SIG-M5 treated with dmso at 0.1 percent for 504 hours (cell line): ENCODE results near the gene KCTD5.
"Not testable (repeated sequence)": the region's sequence is repeated elsewhere in the genome, so short reads cannot be mapped to it uniquely, and the experiment has no call there.

Source experiments
- DNase-seq: peaks from one replicate; lab custom pipeline; 2025; ENCODE audit not compliant: unreplicated experiment; lab: John Stamatoyannopoulos, UW

KCTD5 gene, protein sequence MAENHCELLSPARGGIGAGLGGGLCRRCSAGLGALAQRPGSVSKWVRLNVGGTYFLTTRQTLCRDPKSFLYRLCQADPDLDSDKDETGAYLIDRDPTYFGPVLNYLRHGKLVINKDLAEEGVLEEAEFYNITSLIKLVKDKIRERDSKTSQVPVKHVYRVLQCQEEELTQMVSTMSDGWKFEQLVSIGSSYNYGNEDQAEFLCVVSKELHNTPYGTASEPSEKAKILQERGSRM

DNA sequence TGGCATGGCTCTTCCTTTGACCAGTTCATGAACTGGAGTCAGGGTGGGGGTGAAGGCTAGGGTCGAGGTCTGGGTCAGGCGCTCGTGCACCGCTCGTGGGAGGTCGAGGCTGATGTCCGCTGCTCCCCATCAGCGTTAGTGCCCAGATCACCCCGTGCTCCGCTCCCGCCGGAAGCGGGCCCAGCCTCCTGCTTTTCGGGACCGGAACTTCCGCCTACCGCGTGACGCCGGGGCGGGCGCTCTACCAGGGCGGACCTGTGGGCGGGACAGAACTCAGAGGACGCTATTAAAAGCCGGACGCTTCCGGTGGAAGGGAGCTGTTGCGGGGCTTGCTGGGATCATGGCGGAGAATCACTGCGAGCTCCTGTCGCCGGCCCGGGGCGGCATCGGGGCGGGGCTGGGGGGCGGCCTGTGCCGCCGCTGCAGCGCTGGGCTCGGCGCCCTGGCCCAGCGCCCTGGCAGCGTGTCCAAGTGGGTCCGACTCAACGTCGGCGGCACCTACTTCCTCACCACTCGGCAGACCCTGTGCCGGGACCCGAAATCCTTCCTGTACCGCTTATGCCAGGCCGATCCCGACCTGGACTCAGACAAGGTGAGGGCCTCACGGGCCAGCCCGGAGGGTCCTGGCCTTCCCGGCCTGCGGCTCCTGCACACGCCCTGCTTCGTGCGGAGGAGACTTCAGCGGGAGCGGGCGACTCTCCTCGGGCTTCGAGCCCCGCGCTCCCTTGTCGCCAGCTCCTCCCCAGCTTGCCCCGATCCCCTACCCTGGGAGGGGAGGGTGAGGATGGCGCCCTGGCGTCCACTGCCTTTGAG lies at the start of gene KCTD5:
TSS of gene KCTD5 (plus strand) at position 315 of the 813 bp plus-strand sequence. CDS start at position 341, 26 bp downstream.
- peak; percentile 93 for DNase-seq

DNA sequence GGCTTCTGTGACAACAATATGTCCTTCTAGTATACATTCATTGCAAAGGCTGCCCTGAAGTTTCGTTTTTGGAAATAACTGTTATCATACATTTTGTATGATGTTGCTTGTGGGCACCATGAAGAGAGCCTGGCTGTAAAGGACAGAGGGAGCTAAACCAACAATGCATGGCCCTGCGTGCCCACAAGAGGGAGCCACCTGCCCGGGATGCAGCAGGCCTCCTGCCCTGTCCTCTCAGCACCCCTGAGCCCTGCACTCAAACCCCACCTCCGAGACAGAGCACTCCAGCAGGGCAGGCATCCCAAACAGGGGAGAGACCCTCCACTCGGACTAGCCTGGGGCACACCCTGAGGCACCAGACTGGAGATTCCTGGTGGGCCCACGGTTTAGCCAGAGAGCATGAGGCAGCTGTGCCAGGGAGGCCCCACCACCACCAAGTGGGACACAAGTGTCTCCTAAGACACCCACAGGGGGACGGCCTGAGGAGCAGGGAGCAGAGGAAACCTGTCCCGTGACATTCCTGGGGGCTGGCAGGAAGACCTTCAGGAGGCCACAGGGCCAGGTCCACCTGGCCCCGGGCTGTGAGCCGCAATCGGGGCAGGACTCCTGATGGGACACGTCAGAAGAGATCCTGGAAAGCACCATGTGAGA lies 43.1 kb upstream of the KCTD5 start:
- DNase-seq: not testable (repeated sequence)

DNA sequence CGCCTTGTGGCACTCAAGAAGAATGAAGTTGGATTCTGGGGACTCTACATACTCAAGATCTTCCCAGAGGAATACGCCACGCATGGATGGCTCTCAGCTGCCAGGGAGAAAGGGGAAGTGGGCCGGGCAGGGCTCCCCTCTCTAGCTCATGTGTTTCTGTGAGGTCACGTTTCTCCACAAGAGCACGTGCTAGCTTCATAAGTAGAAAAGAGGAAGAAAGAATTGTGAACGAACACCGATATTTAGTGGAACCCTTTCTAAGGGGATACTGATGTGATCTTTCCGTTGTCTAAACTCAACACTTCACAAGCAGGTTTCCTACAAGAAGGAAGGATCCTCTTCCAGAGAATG lies 42.6 kb upstream of the KCTD5 start:
- not testable (repeated sequence) for DNase-seq

DNA sequence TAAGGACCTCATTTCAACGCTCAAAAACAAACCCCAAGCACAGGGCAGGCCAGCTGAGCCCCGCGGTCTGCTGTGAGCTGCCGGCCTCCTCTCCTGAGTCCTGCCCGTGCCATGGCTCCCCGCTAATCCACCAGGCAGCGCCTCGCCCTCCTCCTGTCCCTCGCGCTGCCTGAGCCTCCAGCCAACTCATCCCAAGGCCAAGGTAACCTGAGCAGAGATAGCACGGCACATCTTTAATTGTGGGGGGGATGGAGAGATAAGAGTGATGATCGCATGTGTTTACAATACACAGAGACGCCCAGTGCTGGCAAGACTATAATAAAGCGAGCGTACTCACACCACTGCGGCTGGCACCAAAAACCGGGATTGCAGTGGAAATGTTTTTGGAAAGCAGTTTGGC lies 39.8 kb upstream of the KCTD5 start:
- DNase-seq: not testable (repeated sequence)

DNA sequence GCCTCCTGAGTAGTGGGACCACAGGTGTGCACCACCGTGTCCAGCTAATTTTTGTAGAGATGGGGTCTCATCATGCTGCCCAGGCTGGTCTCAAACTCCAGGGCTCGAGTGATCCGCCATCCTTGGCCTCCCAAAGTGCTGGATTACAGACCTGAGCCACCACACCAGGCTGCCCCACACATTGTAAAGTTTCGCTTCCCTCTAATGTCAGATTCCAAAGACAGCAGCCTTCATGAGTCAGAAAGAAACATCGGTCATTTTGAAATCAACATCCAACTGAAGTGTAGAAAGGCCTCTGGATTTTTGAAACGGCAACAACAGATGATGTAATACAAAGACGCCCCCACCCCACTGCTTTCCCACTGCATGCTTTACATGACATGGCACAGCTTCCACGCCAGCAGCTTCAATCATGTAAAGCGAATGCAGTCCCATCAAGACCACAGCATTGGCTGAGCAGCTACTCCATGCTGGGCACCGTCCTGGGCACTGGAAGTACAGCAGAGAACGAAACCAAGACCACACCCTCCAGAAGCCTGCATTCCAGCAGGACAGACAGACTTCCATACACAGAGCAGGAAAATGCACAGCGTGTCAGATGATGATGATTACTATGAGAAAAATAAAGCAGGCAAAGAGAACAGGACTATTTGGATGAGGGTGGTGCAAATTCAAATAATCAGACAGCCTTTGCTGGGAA lies 37.4 kb upstream of the KCTD5 start:
- DNase-seq: not testable (repeated sequence)

DNA sequence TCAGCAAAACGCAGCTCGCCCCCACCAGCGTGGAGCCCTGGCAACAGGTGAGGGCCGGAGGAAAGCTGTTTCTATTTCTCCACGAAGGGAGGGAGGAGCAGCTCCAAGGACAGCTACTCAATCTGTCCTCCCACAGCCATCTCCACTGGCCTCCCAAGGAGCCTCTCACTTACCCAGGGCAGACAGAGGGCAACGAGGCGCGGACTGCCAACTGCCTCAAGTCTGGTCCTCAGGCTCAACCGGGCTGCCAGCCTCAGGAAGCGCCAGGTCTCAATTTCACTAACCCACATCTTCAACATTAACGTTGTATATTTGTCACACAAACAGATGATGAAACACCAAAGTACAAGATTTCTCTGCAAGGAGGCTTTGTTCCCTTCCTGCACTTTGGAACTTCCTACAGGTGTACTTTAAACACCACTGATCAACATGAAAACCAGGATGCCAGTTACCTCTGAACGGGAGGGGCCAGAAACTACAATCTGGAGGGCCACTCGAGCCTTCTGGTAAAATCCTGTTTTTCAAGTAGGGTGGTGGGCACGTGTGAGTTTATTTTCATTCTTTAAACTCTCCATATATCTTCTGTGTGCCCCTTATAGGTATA lies 31.0 kb upstream of the KCTD5 start:
- DNase-seq: not testable (repeated sequence)

DNA sequence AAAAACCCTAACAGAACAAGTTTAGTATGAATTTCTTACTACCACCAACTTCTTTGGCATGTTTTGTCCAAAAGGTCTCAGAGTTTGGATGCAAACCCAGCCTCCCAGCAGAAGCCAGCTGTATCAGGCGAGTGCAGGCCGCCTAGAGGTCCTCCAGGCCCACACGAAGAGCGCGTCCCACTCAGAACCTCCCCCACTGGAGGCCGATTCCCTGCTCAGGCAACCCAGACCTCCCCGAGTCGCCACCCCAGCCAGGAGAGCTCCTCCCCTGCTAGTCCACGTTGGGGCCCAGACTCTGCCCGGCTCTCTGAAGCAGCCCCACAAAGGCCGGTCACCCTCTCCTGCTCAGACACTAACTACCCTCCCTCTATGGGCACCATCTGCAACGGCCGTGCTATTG lies 28.4 kb upstream of the KCTD5 start:
- DNase-seq: not testable (repeated sequence)

DNA sequence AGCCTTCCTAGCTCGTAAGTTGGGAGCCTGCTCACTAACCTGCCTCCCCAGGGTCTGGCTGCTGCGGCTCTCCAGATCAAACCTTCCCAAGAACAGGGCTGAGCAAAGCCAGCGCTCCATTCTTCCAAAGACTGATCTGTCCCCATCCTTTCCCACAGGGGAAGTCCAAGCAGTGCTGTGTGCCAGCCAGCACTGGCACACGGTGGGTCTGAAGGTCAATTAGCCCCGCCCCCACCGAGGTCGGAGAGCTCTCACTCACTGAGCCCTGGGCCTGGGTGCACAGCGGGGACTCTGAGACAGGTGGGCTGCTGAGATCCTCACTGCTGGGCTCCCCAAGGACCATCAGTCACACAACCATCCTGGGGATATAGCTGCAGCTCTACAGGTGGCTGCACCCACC lies 27.4 kb upstream of the KCTD5 start:
- not testable (repeated sequence) for DNase-seq

DNA sequence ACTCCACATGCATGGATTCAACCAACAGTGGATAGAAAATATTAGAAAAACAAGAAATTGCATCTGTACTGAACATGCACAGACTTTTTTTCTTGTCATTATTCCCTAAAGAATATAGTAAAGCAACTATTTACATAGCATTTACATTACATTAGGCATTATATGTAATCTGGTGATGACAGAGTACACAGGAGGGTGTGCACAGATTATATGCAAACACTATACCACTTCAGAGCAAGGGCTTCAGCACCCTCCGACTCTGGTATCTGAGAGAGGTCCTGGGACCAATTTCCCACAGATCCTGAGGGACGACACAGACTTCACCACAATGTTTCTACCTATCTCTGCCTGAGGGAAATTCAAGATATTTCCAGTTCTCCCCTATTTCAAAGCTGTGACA lies 25.3 kb upstream of the KCTD5 start:
- no peak for DNase-seq

DNA sequence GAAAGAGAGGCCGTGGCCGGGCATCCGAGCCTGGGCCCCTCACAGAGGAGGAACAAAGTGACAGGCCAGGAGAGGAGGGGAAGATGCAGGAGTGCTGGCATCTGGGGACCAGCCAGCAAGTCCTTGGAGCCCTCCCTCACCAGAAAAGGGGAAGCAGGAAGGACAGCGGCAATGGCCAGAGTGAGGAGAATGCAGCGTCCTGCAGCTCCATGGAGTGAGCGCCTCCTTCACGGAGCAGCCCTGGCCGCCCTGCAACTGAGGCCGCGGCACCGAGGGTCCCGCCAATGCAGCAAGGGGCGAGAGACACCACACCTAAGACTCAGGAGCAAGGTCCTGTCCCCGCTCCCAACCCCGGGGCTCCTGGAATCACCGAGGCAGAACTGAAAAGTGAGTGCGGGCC lies 24.5 kb upstream of the KCTD5 start:
- not testable (repeated sequence) for DNase-seq

DNA sequence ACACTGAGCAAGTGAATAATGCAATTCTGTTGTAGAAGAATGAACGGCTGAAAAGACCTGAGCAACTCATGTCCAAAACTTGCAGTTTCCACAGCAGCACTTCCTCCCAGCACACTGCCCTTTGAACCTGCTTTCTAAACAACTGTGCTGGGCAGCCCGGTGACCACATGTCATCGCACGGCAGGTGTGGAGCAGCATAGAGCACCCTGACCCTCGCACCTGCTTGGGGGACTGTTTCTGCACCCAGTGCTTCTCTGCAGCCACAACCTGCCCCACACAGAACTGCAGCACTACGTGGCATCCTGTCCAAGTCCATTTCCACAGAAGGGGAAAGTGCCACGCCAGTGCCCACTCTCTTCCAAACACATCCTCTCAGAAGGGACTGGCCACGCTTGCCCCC lies 22.8 kb upstream of the KCTD5 start:
- DNase-seq: not testable (repeated sequence)

DNA sequence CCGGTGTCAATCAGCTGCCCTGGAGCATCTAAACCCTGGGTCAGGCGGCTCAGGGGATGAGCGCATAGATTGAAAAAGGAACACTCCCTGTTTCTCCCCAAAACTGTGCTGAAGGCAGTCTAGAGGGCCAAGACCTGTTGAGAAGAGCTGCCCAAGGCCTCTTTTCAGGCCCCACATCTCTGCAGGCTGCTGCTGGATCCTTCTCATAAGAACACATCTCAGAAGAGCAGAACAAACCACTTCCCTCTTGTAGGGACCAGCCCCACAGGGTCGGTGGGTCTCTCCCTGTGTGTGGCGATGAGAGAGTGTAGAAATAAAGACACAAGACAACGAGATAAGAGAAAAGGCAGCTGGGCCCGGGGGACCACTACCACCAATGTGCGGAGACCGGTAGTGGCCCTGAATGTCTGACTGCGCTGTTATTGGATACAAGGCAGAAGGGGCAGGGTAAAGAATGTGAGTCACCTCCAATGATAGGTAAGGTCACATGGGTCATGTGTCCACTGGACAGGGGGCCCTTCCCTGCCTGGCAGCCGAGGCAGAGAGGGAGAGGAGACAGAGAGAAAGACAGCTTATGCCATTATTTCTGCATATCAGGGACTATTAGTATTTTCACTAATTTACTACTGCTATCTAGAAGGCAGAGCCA lies 22.2 kb upstream of the KCTD5 start:
- DNase-seq: not testable (repeated sequence)

DNA sequence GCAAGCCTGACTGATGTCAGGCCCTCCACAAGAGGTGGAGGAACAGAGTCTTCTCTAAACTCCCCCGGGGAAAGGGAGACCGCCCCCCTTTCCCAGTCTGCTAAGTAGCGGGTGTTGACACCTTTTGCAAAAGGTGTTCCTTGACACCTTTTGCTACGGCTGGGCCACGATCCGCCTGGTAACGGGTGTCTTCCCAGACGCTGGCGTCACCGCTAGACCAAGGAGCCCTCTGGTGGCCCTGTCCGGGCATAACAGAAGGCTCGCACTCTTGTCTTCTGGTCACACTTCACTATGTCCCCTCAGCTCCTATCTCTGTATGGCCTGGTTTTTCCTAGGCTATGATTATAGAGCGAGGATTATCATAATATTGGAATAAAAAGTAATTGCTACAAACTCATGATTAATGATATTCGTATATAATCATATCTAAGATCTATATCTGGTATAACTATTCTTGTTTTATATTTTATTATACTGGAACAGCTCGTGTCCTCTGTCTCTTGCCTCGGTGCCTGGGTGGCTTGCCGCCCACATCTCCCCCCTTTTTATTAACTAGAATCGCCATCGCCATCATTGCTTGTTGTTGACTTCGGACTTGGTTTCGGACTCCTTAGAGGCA lies 21.5 kb upstream of the KCTD5 start:
- DNase-seq: not testable (repeated sequence)

DNA sequence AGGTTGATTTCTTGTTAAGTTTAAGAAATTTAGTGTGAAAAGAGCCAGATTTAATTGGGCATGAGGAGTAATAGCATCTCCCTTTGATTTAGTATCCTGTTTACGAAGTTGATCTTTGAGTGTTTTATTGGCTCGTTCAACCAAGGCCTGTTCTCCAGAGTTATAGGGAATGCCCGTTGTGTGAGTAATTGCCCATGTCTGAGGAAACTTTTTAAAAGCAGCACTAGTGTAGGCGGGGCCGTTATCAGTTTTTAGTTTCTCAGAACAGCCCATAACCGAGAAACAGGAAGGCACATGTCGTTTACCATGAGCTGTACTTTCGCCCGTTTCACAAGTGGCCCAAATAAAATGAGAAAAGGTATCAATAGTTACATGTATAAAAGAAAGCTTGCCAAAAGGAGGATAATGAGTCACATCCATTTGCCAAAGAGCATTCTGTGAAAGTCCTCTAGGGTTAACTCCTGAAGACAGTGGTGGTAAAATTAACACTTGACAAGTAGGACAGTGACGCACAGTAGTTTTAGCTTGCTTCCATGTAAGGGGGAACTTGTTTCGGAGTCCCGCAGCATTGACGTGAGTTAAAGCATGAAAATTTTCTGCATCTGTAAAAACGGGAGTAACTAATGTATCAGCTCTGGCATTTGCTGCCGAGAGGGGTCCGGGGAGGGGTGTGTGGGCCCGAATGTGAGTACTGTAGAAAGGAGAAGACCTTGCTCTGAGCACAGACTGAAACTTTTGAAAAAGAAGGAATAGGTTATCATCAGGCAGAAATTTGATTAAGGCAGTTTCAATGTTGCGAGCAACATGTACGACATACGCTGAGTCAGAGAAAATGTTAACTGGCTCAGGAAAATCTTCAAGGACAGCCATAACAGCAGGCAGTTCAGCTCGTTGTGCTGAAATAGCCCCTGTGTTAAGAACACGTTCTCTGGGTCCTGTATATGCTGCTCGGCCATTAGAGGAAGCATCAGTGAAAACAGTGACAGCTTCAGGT lies 18.5 kb upstream of the KCTD5 start:
- no peak for DNase-seq

DNA sequence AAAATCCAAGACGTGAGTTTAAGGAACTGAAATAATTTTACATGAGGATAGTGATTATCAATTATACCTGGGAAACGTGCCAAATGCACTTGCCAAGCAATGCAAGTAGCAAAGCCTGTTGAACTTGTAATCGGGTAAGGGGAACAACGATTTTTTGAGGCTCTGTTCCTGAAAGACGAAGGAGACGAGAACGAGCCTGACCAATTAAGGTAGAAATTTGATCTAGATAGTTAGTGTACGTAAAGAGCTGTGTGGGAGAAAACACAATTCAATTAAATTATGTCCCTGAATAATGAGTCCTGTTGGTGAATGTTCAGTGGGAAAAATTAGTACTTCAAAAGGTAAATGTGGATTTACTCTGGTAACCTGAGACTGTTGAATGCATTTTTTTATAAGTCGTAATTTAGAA lies 17.7 kb upstream of the KCTD5 start:
- no peak for DNase-seq

DNA sequence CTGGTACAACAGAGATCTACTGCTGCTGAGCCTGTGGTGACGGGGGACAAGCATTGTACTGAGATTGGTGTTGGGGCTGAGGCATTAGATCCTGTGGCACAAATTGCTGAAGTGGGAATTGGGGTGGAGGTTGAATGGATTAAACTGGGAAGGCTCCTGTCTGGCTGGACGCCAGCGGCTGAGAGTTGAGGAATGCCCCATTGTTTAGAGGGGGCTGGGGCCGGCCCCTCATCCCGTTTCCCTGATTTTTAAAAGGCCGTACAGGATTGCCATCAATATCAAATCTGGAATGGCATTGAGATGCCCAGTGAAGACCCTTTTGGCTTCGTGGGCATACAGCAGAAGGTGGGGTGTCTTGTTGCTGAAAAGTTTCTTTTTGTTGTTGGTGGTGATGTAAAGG lies 15.7 kb upstream of the KCTD5 start:
- DNase-seq: not testable (repeated sequence)

DNA sequence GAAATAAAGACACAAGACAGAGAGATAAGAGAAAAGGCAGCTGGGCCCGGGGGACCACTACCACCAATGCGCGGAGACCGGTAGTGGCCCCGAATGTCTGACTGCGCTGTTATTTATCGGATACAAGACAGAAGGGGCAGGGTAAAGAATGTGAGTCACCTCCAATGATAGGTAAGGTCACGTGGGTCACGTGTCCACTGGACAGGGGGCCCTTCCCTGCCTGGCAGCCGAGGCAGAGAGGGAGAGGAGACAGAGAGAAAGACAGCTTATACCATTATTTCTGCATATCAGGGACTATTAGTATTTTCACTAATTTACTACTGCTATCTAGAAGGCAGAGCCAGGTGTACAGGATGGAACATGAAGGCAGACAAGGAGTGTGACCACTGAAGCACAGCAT lies 12.7 kb upstream of the KCTD5 start:
- not testable (repeated sequence) for DNase-seq

DNA sequence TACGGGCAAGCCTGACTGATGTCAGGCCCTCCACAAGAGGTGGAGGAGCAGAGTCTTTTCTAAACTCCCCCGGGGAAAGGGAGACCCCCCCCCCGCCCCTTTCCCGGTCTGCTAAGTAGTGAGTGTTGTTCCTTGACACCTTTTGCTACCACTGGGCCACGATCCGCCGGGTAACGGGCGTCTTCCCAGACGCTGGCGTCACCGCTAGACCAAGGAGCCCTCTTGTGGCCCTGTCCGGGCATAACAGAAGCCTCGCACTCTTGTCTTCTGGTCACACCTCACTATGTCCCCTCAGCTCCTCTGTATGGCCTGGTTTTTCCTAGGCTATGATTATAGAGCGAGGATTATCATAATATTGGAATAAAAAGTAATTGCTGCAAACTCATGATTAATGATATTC lies 12.3 kb upstream of the KCTD5 start:
- not testable (repeated sequence) for DNase-seq

DNA sequence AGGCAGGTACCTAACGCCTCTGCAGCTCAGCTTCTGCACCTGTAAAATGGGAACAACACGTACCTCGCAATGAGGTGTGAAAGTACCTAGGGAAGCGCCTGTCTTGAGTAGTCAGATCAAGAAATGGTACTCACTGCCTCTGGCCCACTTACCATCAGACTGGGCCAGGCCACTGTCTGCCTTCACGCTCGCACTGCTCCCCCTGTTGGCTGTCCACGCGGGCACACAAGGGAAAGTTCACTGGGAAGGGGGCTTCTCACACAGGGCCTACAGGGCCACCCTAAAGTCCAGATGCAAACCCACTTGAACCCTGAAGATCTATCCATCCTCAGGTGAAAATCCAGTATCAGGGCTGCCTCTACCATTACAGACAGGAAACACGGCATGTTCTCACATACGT lies 11.1 kb upstream of the KCTD5 start:
- DNase-seq: not testable (repeated sequence)
